Gastroesophageal sphincter (tissue), 4 donors: ENCODE results near the gene SACM1L. TPM values are rescaled to one million over a fixed set of nuclear protein-coding genes. Genes with fewer than 3 reads are reported as not detected.

Experiments
- ATAC-seq: fragments of 150-250 bp; one replicate; pipeline ENCODE4 v1.9.1; 2016; ENCODE audit warnings: mild to moderate bottlenecking, moderate library complexity
- H3K27ac ChIP-seq, 4 donors: fragments of 200-600 bp; sonication (generic) in 3 of 4; 1 replicate in 3 of 4; 2 replicates in 1 of 4; pipeline ENCODE4 v1.5.1; 2016 to 2019
- H3K27me3 ChIP-seq: fragments of 200-600 bp; sonication (generic); one replicate; pipeline ENCODE4 v1.5.1; 2019
- H3K36me3 ChIP-seq, 2 donors: fragments of 200-600 bp; sonication (generic); one replicate each; pipeline ENCODE4 v1.5.1; 2019; ENCODE audit warnings: control low read depth in 1 of 2
- H3K4me1 ChIP-seq, 3 donors: fragments of 200-600 bp; sonication (generic); 1 replicate in 2 of 3; 2 replicates in 1 of 3; pipeline ENCODE4 v1.5.1; 2016 to 2019; ENCODE audit warnings: control low read depth in 2 of 3
- H3K4me3 ChIP-seq, 2 donors: fragments of 200-600 bp; sonication (generic); one replicate each; pipeline ENCODE4 v1.5.1; 2019; ENCODE audit warnings: mild to moderate bottlenecking in 1 of 2, moderate library complexity in 1 of 2
- H3K9me3 ChIP-seq, 3 donors: fragments of 200-600 bp; sonication (generic); one replicate each; pipeline ENCODE4 v1.5.1; 2017 to 2019; ENCODE audit warnings: control low read depth in 2 of 3
- EP300 ChIP-seq: sonication (generic); formaldehyde crosslinking; IDR thresholded peaks from one replicate; pipeline ENCODE4 v1.6.1; 2017; ENCODE audit warnings: antibody characterized with exemption, mild to moderate bottlenecking
- POLR2A ChIP-seq, 2 donors: fragments of 450-650 bp; IDR thresholded peaks; one replicate each; pipeline ENCODE4 v1.6.1; 2017; ENCODE audit warnings: antibody characterized with exemption in 2 of 2, mild to moderate bottlenecking in 2 of 2, moderate library complexity in 1 of 2
- POLR2AphosphoS5 ChIP-seq: sonication (generic); formaldehyde crosslinking; IDR thresholded peaks from one replicate; pipeline ENCODE4 v1.6.1; 2017; ENCODE audit warnings: antibody characterized with exemption
- WGBS, 2 donors: methylation state at CpG; one replicate each; pipeline ENCODE4 v1.1.5; 2018; ENCODE audit warnings: low coverage in 1 of 2; 5-methylcytosine and 5-hydroxymethylcytosine counted together
- total RNA-seq, 4 donors: library from RNA; depleted of rRNA; stranded (reverse); fragments of >200 nt; gene quantifications; one replicate each; pipeline ENCODE4 v1.1.0, GENCODE V29; 2016
- TF ChIP-seq, protein P1 (sequence below), 4 experiments: fragments of 200-600 bp in 2 of 4; fragments of 450-650 bp in 2 of 4; sonication (generic) in 1 of 4; IDR thresholded peaks; one replicate each; pipeline ENCODE4 v1.5.1; 2017 to 2019; ENCODE audit warnings: antibody characterized with exemption in 4 of 4, mild to moderate bottlenecking in 2 of 4, moderate library complexity in 2 of 4

Gene SACM1L
- total RNA-seq, 4 donors from 2014 or later: 31.9 to 52.6 (median 38.2) TPM

DNA sequence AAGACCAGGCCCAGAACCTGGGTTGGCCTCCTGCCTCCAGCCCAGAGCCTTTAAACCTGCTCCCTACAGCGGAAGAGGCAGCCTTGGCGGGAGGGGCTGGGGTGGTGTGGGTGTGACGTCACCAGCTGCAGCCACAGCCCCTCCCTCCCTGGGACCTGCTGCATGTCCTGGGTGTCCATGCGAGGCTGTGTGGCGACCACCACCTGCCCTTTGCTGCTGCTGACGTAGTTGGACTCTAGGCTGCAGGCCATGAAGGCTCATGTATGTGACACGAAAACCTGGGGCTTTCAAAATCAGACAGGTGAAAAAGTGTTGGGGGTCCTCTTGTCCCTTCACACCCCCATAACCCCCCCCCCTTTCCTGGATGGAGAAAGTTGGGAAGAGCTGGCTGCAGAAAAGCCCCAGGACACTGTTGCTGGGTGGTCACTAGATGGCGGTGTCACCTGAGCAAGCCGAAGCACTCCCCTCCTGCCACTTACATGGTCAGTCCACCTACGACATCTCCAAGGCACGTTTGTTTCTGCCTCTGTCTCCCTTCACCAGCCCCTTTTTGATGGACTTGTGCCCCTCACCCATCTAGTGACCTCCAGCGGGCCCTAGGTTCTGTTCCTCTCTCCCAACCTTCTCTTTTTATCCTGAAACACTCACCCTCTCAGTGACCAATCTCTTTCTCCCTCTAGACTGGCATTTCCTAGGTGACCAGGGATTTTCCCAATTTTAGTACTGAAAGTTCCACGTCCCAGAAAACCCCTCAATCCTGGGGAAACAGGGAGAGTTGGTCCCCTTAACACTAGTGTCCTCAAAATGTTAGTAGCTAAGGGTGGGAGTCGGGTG is 71.9 kb downstream of the SACM1L start:
- Histone ChIP-seq H3K27me3 (peaks cover 23% of the 10 kb centered on the region), H3K36me3 (no peaks in the 10 kb centered on the region), H3K9me3 (no peaks in the 10 kb centered on the region), H3K4me3 (no peak overlapping the region), H3K27ac (no peak overlapping the region), H3K4me1 (peaks cover 0 to 4% (median 0%) of the 10 kb centered on the region in 3 donors)
- ATAC-seq: peak; percentile 78
- TF ChIP-seq POLR2AphosphoS5: no peak
- TF ChIP-seq, protein P1, sequence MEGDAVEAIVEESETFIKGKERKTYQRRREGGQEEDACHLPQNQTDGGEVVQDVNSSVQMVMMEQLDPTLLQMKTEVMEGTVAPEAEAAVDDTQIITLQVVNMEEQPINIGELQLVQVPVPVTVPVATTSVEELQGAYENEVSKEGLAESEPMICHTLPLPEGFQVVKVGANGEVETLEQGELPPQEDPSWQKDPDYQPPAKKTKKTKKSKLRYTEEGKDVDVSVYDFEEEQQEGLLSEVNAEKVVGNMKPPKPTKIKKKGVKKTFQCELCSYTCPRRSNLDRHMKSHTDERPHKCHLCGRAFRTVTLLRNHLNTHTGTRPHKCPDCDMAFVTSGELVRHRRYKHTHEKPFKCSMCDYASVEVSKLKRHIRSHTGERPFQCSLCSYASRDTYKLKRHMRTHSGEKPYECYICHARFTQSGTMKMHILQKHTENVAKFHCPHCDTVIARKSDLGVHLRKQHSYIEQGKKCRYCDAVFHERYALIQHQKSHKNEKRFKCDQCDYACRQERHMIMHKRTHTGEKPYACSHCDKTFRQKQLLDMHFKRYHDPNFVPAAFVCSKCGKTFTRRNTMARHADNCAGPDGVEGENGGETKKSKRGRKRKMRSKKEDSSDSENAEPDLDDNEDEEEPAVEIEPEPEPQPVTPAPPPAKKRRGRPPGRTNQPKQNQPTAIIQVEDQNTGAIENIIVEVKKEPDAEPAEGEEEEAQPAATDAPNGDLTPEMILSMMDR (IDR thresholded peaks at IDR 0.05): peak in 3 of 4 experiments; percentile 74 to 86 (median 76)
- 6 to 15% methylated on average over 5 to 6 of the region's 14 CpGs for WGBS, 2 donors

DNA sequence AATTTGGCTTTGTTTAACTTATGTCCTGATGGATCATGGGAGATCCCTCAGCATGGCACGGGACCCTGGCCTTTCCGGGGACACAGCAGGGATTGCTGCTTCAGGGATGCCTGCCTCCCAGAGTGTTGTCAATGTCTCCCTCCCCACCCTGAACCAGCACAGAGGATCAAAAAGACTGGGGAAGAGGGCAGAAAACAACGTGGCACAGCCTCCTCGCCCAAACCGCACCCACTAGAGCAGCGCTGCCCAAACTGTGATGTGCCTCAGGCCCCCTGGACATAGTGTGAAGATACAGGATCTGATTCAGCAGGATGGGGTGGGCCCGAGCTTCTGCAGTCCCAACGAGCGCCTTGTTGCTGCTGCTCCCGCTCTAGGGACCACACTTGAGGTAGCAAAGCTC is 72.6 kb downstream of the SACM1L start:
- 89% methylated on average over 5 of the region's 10 CpGs; no CpG with 5 or more reads in 1 of the 2 donors for WGBS, 2 donors
- Histone ChIP-seq H3K4me1 (peaks cover 0 to 4% (median 0%) of the 10 kb centered on the region in 3 donors), H3K27me3 (peaks cover 23% of the 10 kb centered on the region), H3K4me3 (no peak overlapping the region), H3K27ac (no peak overlapping the region), H3K36me3 (no peaks in the 10 kb centered on the region), H3K9me3 (no peaks in the 10 kb centered on the region)
- ATAC-seq: no peak
- TF ChIP-seq, protein P1 (IDR thresholded peaks at IDR 0.05): no peak
- no peak for TF ChIP-seq POLR2AphosphoS5

DNA sequence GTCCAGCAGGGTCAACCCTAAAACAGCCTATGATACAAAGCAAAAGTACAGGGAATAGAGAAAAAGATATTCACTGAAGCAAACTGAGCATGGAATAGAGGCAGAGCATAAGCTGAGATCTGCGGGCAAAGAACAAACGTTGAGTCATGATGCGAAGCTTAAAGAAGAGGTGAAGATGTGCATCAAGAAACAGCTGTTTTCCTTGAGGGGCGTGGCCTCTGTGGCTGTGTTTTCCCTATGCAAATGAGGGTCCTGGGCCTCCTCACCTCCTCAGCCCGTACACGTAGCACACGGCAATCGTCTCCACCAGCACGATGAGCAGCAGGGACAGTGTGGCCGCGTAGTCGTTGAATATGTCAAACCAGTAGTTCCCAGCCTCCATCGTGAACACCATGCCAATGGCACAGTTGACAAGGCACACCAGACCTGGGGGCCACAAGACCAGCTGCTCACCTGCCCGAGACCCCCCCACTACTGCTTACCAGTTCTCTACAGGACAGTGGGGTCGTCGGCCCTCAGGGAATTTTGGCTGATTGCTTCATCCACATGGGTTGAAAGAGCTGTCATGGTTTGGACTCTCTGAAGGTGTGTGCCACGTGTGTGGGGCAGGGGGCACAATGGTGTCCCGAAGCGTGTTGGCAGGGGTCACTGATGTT is 73.6 kb downstream of the SACM1L start:
- Histone ChIP-seq H3K4me1 (peaks cover 0 to 4% (median 0%) of the 10 kb centered on the region in 3 donors), H3K27me3 (peaks cover 23% of the 10 kb centered on the region), H3K36me3 (no peaks in the 10 kb centered on the region), H3K4me3 (no peak overlapping the region), H3K9me3 (no peaks in the 10 kb centered on the region), H3K27ac (no peak overlapping the region)
- WGBS, 2 donors: 63 to 72% methylated on average over 2 to 6 of the region's 19 CpGs
- ATAC-seq: no peak
- TF ChIP-seq POLR2AphosphoS5 (no peak), EP300 (no peak)

DNA sequence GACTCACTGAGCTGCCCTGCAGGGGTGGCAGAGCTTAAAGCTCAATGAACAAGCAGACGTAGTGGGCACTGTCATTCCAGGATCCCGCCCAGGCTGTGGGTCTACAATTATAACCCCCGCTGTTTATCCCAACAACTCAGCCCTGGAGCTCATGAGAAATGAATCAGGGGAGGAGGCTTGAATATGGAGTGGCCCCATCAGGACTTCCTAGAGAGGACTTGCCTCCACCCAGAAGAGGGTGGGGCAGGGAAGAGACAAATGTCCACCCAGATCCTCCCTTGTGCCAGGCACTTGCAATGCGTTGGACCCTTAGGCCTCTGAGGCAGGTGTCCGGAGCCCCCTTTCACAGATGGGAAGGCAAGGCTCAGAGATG is 74.1 kb downstream of the SACM1L start:
- no peak overlapping the region for H3K27ac ChIP-seq
- ATAC-seq: no peak
- H3K36me3 ChIP-seq: no peaks in the 10 kb centered on the region
- no peak overlapping the region for H3K4me3 ChIP-seq
- TF ChIP-seq EP300: no peak
- TF ChIP-seq, protein P1 (IDR thresholded peaks at IDR 0.05): no peak
- TF ChIP-seq POLR2A (IDR thresholded peaks at IDR 0.05): no peak
- TF ChIP-seq POLR2AphosphoS5: no peak
- H3K9me3 ChIP-seq: no peaks in the 10 kb centered on the region
- peaks cover 0 to 4% (median 0%) of the 10 kb centered on the region in 3 donors for H3K4me1 ChIP-seq
- H3K27me3 ChIP-seq: peaks cover 23% of the 10 kb centered on the region
- WGBS, 2 donors: 90% methylated on average over 2 of the region's 5 CpGs; no CpG with 5 or more reads in 1 of the 2 donors

DNA sequence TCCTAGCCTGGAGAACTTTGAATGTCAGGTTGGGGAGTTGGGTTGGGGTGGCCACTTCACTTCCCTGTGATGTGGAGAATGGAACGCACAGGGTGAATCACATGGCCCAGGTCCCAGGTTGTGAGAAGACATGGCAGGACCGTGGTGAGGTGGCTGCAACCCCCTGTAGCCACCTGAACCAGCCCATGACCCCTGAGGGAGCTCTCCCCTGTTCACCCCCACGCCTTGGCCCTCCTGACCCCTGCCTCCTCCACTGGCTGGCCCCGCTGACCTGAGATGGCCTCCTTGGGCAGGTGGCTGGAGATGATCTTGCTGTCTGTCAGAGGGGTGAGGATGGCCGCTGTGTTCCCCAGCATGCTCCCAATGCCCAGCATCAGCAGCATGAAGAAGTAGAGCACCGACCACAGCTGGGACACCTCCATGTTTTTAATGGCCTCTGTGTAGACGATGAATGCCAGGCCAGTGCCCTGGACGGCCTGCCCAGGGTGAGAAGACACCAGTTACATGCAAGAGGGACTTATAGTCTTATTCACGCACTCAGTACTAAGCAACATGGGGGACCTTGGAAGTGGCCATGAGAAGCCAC is 76.2 kb downstream of the SACM1L start:
- WGBS, 2 donors: 85 to 100% methylated on average over 1 to 2 of the region's 9 CpGs
- H3K27ac ChIP-seq: no peak overlapping the region
- no peak for TF ChIP-seq POLR2AphosphoS5
- no peak for TF ChIP-seq EP300
- peaks cover 7% of the 10 kb centered on the region for H3K27me3 ChIP-seq
- no peak overlapping the region for H3K4me3 ChIP-seq
- no peaks in the 10 kb centered on the region for H3K36me3 ChIP-seq
- peaks cover 0 to 4% (median 0%) of the 10 kb centered on the region in 3 donors for H3K4me1 ChIP-seq
- no peak for ATAC-seq
- H3K9me3 ChIP-seq: no peaks in the 10 kb centered on the region
